Activated CD4-positive, alpha-beta T cell treated with anti-CD3 and anti-CD28 coated beads, Interleukin-2, Interleukin-6, amounts not matched to agents 100 ng/mL and 50 ng/mL, durations not matched to agents 16 hours and 8 hours (primary cell): Measurements from ENCODE around the gene FOSL1.

Experiments used
- DNase-seq: peaks from one replicate; pipeline ENCODE4 v3.0.0-alpha.2; 2020

FOSL1 gene

GRCh38 chr11:65894034-65894591 lies 6.1 kb downstream of the FOSL1 start:
- DNase-seq, result peak; percentile 71

- no peak for DNase-seq
Observed at GRCh38 chr11:65892661-65893317, 7.4 kb downstream of the FOSL1 start.

GRCh38 chr11:65892137-65892540 lies 8.0 kb downstream of the FOSL1 start:
- peak; percentile 57 for DNase-seq

- peak; percentile 62 for DNase-seq
Observed at GRCh38 chr11:65891219-65892136, 8.7 kb downstream of the FOSL1 start.

- peak; percentile 100 for DNase-seq
Observed at GRCh38 chr11:65890324-65891218, 9.6 kb downstream of the FOSL1 start, which contains the start of gene CCDC85B. Gene CCDC85B (plus strand): TSS chr11:65890673. CDS start chr11:65890784, 111 bp downstream.

- DNase-seq, result peak; percentile 99
Observed at GRCh38 chr11:65888163-65888814, 11.9 kb downstream of the FOSL1 start, which contains the start of gene FIBP. Gene FIBP (minus strand): TSS chr11:65888471. CDS start chr11:65888418, 53 bp downstream.

GRCh38 chr11:65887723-65888162 lies 12.4 kb downstream of the FOSL1 start:
- DNase-seq, result no peak

GRCh38 chr11:65886826-65887722 lies 13.1 kb downstream of the FOSL1 start:
- no peak for DNase-seq

GRCh38 chr11:65885808-65886536 lies 14.2 kb downstream of the FOSL1 start:
- no peak for DNase-seq

- DNase-seq, result no peak
Observed at GRCh38 chr11:65885231-65885630, 15.0 kb downstream of the FOSL1 start.

- DNase-seq, result peak; percentile 89
Observed at GRCh38 chr11:65884716-65885092, 15.5 kb downstream of the FOSL1 start.

- no peak for DNase-seq
Observed at GRCh38 chr11:65883786-65884715, 16.1 kb downstream of the FOSL1 start.

- no peak for DNase-seq
Observed at GRCh38 chr11:65883058-65883761, 17.0 kb downstream of the FOSL1 start.

GRCh38 chr11:65882120-65883057 lies 17.8 kb downstream of the FOSL1 start:
- DNase-seq, result no peak

GRCh38 chr11:65880844-65881421 lies 19.3 kb downstream of the FOSL1 start:
- DNase-seq, result no peak

GRCh38 chr11:65880027-65880426 lies 20.2 kb downstream of the FOSL1 start:
- no peak for DNase-seq

GRCh38 chr11:65879617-65880016 lies 20.6 kb downstream of the FOSL1 start, which contains the start of gene CTSW:
Gene CTSW (plus strand): TSS chr11:65879837. CDS start chr11:65879855, 18 bp downstream.
- DNase-seq, result no peak
